Stimulated activated CD8-positive, alpha-beta memory T cell treated with anti-CD3 and anti-CD28 coated beads, Interleukin-7, amount 100 ng/mL, for 1 hour (primary cell): ENCODE data around the gene ZNF569.
"Not testable (repeated sequence)": the region's sequence is repeated elsewhere in the genome, so short reads cannot be mapped to it uniquely, and the experiment has no call there.

Experiments used
- DNase-seq, 2 donors: peaks; one replicate each; pipeline ENCODE4 v3.0.0-alpha.2; 2020; ENCODE audit warnings: low read depth in 2 of 2

ZNF569 gene

GRCh38 chr19:37401078-37401477, 66.2 kb downstream of the ZNF569 start:
- DNase-seq: no peak

- DNase-seq: not testable (repeated sequence)
Measured at GRCh38 chr19:37391399-37391798, 75.8 kb downstream of the ZNF569 start.

GRCh38 chr19:37389234-37389633, 78.0 kb downstream of the ZNF569 start:
- DNase-seq: no peak

GRCh38 chr19:37370880-37371661, 96.2 kb downstream of the ZNF569 start, which contains the start of gene ZNF527:
ZNF527 (plus strand) TSS chr19:37371099; CDS start chr19:37374199, 3,100 bp downstream.
- peak; percentile 90 to 92 for DNase-seq

GRCh38 chr19:37370386-37370879, 96.8 kb downstream of the ZNF569 start:
- DNase-seq: not testable (repeated sequence)

- no peak for DNase-seq
Measured at GRCh38 chr19:37362733-37363132, 104.5 kb downstream of the ZNF569 start.

GRCh38 chr19:37361994-37362393, 105.2 kb downstream of the ZNF569 start:
- DNase-seq: no peak
